Esophagus squamous epithelium (tissue), 4 donors: ENCODE results near the gene IARS2.

ENCODE experiments used
- POLR2A ChIP-seq, 4 donors: fragments of 450-650 bp; IDR thresholded peaks; one replicate each; pipeline ENCODE4 v1.6.1; 2017; ENCODE audit warnings: antibody characterized with exemption in 4 of 4, mild to moderate bottlenecking in 4 of 4, moderate library complexity in 3 of 4
- TF ChIP-seq, protein P1 (sequence below), 6 experiments: fragments of 450-650 bp in 4 of 6; fragments of 200-600 bp in 2 of 6; sonication (generic) in 2 of 6; IDR thresholded peaks; one replicate each; pipeline ENCODE4 v1.5.1; 2016 to 2019; ENCODE audit warnings: antibody characterized with exemption in 6 of 6, mild to moderate bottlenecking in 4 of 6, moderate library complexity in 4 of 6

DNA sequence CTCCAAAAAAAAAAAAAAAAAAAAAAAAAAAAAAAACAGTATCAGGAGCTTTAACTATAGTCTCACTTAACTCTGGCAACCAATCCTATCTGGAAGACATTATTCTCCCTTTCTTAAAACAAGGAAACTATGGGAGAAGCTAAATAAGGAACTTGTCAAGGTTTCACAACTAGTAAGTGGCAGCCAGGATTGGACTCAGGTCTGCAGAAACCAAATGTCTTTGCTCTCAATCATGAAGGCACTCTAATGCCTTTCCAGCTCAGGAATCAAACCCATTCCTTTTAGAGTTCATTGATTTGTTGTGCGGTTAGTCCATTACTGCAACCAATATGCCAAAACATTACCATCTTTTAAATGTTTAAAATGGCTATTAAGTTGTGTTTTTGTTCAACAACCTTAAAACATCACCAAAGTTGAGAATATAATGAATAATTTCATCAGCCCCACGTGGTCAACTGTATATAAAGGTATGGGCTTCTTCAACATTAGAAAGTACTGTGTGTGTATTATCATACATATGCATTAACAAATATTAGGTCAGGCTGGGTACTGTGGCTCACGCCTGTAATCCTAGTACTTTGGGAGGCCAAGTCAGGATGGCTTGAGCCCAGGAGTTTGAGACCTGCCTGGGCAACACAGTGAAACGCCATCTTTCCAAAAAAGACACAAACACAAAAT is 49.1 kb upstream of the IARS2 start:
- TF ChIP-seq POLR2A (IDR thresholded peaks at IDR 0.05): no peak
- TF ChIP-seq, protein P1, sequence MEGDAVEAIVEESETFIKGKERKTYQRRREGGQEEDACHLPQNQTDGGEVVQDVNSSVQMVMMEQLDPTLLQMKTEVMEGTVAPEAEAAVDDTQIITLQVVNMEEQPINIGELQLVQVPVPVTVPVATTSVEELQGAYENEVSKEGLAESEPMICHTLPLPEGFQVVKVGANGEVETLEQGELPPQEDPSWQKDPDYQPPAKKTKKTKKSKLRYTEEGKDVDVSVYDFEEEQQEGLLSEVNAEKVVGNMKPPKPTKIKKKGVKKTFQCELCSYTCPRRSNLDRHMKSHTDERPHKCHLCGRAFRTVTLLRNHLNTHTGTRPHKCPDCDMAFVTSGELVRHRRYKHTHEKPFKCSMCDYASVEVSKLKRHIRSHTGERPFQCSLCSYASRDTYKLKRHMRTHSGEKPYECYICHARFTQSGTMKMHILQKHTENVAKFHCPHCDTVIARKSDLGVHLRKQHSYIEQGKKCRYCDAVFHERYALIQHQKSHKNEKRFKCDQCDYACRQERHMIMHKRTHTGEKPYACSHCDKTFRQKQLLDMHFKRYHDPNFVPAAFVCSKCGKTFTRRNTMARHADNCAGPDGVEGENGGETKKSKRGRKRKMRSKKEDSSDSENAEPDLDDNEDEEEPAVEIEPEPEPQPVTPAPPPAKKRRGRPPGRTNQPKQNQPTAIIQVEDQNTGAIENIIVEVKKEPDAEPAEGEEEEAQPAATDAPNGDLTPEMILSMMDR (IDR thresholded peaks at IDR 0.05): no peak
